ENCODE data around the gene ADAMTS2.

ADAMTS2 gene

GRCh38 chr5:179331591-179332375 is 13.5 kb downstream of the ADAMTS2 start:
- no peak for TF ChIP-seq CTCF (IDR thresholded peaks at IDR 0.05)

- TF ChIP-seq CTCF (IDR thresholded peaks at IDR 0.05), result no peak
These were observed 14.9 kb downstream of the ADAMTS2 start for GRCh38 chr5:179330186-179330900.

- TF ChIP-seq CTCF (IDR thresholded peaks at IDR 0.05), result no peak
These were observed 17.0 kb downstream of the ADAMTS2 start for GRCh38 chr5:179328291-179328690.

GRCh38 chr5:179327021-179327735 is 18.1 kb downstream of the ADAMTS2 start:
- TF ChIP-seq CTCF (IDR thresholded peaks at IDR 0.05), result no peak

GRCh38 chr5:179326122-179326927 is 18.9 kb downstream of the ADAMTS2 start:
- no peak for TF ChIP-seq CTCF (IDR thresholded peaks at IDR 0.05)

- TF ChIP-seq CTCF (IDR thresholded peaks at IDR 0.05), result no peak
These were observed 19.8 kb downstream of the ADAMTS2 start for GRCh38 chr5:179325296-179326031.

All from LNCAP (cell line).